Measurements from ENCODE around the gene ZNF83.

The ZNF83 gene

DNA sequence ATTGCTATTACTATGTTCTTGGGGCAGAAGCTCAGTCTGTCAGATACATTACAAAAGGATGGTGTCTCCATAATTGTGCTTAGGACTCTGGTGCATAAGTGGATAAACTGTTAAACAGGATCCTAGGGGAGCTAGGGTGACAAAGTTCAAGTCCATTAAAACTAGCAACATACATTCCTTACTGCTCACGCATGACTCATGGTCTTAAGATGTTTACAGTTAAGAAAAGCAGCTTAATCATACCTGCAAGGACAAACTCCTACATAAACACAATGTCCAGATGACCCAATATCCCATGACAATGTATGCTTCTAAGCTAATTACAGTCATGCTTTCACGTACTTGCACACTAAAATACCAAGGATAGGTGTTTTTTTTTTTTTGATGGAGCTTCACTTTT, 71.6 kb downstream of the ZNF83 start:
- no peak for DNase-seq

DNA sequence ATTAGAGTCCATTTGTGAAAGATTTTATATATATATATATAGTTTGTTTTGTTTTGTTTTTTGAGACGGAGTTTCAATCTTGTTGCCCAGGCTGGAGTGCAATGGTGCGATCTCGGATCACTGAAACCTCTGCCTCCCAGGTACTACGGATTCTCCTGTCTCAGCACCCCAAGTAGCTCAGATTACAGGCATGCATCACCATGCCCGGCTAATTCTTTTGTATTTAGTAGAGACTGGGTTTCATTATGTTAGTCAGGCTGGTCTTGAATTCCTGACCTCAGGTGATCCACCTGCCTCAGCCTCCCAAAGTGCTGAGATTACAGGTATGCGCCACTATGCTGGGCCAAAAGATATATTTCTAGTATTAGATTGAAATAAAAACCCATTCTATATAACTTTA, 72.0 kb downstream of the ZNF83 start:
- DNase-seq = no peak
